Colon (tissue), 2 donors: ENCODE data around the gene HNRNPC.
"Not testable (repeated sequence)": the region's sequence is repeated elsewhere in the genome, so short reads cannot be mapped to it uniquely, and the experiment has no call there.

Source experiments
- FAIRE-seq: peaks from 2 replicates; lab custom pipeline; 2012; peaks lifted over from hg19 to GRCh38; lab: Jason Lieb, UNC
- donor health status: control.
- donor health status: control.

Gene HNRNPC

DNA sequence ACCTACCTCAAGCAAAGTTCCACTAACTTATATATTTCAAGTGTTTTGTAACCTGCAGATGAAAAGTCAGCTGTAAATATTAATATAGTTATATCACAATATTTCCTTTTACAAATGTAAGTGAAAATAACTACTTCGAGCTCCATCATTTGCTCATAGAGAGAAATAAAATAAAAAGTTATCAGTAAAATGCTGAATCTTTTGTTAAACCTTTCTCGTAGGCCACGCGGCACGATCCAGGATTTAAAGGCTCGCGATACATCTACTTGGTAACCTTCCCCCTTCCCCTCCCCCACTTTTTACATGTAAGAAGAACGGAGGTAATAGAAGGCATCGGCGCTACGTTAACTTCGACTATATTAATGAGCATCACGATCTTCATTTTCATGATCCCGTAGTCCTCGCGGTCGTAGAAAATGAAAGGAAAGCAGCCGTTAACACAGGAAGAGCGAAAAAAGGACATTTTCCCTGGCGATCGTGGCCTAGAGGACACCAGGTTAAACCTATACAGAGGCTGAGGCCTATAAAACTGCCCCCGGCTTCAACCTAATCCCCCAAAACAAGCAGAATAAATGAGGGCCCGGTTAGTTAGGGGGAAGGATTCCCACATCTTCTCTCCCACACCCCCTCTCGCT, 508 bp downstream of the HNRNPC start:
- no peak for FAIRE-seq

DNA sequence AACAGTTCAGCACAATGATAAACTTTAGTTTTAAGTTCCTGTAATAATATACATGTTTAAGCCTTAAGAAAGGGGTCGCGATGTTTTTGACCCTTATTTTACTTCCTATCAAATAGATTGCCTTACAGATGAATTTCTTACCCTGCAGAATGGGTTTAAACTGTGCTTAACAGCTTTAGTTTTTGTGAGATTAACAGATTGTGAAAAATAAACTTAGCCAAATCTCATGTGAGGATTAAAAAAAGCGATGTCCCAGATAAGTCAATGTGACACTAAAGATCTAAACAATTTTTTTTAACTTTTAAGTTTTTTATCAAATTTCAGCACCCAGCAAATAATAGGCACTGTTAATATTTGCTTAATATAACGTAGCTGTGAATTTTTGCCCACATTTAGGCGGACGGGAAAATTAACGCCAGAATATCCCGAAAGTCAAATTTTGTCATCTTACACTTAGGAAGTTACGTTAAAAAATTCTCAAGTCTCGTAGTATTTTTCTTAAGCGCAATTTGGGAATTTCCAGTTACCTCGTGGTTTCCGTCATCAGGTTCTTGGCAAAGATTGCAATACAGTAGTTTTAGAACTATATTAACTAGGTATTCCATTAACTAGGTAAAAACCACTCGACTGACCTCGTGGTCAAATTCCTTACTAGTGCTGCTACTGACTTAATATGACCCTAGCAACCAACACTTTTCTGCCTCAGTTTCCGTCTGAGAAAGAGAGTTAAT, 1.2 kb downstream of the HNRNPC start:
- no peak for FAIRE-seq

DNA sequence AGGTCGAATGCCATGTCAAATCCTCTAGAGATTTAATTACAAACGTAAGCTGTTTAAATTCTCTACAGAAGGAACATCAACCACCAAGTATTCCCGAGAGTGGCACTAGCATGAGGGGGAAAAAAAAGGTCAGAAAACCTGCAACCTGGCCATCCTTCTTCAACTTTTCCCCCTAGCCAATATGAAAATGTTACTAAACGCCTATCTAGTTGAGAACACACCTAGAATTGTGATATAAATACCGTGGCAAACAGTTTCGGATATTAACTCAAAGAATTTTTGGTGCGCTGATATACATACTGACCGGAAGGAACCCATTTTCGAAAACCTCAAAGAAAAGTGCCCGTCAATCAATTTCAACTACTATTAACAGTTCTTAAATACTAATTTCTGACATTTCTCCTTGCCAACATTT, 1.8 kb downstream of the HNRNPC start:
- no peak for FAIRE-seq

DNA sequence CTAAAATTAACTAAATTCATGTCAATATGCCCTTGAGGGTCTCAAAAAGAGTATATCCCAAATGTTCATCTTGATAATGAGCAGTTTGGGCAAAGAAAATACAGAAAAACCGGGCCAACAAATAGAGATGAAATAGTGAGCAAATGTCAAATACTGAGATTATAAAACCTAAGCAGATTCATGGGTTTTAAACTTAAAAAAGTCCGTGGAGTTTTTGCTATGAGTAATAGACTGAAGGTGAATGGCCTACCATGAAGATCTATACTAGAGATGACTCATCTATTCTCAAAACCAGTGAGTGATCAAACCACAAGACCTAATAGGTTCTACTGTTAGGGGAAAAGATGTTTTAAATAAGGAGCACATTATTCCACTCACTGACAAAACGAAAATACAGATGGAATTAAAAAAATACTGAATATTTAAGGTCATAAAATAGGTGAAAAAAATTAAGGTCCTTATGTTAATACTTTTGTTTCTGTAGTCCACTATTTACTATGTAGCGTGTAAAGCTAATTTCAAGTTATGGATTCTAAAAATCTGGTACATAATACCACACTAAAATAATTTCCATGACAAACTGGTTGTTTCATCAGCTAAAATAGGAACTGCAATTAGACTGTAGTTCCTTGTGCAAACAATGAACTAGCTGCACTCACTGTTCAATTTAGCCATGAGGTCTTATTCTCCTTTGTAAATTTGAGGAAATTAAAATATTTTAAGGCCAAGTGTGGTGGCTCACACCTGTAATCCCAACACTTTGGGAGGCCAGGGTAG, 5.0 kb downstream of the HNRNPC start:
- FAIRE-seq, result no peak

DNA sequence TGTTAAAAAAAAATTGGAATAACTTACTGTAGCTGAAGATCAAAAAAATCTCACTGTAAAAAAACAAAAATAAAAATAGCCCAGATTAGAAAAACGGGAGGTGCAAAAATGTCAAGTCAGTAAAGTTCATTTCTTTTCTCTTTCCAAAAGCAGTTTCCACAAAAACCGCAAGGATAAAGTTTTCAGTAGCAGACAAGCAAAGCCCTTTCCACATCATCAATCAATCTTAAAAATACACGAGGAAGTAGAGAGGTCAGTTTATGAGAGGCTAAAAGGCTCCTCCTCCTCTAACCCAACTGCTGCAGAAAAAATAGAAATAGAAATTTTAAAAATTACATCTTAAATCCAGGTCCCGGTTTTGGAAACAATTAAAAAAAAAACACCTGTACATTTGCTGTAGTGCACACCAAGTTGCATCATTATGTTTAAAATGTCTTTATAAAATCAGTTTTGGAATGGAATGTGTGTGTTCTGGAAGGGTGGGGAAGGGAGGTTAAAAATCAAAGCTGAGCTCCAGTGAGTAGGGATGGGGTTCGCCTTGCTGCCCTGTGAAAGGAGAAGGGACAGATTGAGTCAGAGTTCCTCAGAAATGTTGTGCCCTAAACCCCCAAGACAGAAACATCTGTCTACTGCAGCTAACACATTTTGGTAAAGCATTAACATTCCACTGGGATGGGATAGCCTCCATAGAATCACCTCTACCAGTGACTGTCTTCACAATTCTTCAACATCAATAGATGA, 5.8 kb downstream of the HNRNPC start:
- no peak for FAIRE-seq

DNA sequence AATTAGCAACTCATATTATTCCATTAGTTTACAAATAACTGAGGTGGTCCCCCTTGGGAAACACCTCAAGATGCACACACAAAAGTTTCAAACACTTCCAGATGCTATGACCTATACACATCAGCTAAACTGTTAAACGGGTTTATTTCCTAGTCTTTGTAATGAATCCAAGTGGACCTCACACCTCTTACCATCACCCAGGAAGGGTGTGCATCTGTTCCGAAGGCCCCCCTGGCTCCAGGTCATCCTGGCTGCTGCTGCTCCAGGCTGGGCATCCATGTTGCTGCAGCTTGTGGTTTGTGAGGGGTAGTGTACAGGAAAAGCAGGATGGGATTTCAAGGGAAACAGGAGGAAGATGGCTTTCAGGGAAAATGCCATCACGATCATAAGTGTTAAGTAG, 6.8 kb downstream of the HNRNPC start:
- FAIRE-seq, result no peak

DNA sequence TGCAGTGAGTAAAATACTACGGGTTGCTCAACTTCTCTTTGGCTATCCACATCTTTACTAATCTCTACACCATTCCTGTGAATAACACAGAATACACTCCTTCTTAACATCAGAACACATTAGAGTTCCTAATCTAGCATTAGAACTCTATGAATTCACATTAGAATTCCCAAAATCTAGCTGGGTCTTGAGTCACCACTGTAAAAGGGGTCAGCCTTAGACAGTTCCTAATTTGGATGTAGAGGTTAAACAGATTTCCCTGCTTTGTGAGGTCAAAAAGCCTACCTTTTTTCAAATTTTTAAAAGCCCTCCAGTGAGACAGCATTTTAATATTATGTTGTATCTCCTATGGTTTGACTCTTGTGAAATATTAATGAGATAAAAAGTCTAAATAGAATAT, 7.4 kb downstream of the HNRNPC start:
- no peak for FAIRE-seq

DNA sequence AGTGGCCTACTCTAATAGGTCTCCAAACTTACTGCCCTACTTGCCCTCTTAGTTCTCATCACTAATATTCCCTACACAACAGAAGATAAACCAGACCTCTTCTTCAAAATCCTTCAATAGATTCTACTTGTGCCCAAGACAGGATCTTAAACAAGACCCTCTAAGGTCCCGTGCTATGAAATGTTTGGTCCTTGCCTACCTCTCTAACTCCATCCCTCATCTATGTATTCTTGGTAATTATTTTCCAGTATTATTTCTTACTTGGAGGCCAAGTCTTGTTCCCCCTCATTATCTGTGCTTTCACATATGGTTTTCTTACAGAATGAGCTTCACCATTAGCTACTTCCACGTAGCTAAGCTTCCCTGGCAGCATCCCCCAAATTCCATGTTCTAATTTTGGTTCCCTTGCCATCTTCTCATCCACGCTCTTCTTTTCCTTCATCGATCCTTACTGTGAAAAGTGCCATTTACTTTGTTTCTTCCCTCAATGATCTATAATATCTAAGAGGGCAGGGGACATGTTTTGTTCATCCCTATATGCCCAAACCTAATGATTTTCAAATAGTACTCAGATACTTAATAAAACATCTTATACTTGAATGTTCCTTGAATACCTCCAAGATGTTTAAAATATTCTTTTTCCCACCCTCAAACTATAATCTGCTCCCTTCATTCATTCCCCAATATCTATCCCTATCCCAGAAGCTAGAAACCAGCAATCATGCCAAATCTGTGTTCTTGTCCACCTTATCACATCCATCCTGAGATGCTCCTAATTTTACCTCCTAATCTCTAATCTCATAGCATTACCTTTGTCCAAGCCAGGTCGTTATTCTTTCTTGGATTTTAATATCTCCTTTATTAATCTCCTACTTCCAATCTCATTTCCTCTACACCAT, 10.1 kb downstream of the HNRNPC start:
- FAIRE-seq, result no peak

DNA sequence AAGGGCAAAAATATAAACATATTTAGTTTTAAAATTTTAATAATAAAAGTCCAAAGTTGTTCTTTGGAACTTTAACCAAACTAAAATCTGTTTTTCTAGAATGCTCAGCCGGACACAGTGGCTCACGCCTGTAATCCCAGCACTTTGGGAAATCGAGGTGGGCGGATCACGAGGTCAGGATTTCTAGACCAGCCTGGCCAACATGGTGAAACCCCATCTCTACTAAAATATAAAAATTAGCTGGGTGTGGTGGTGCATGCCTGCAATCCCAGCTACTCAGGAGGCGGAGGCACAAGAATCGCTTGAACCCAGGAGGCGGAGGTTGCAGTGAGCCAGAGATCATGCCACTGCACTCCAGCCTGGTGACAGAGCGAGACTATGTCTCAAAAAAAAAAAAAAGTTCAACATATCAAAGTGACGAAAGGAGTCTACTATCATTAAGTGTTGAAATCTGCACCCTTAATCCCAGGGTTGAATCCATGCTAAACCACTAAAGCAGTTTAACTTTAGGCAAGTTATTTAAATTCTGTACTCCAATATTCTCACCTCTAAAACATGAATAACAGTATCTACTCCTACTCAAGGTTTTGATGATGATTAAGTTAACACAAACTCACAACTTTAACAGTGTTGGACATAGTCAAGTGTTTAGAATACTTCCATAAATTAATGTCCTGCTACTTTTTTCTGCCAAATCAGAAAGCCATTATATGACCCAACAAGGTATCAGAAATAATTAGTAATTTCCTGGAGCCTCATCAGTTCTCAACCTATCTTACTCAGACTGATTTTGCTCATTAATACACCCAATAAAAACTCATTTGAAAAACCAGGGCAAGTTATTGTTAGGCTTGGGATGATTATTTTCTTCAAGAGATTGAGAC, 11.0 kb downstream of the HNRNPC start:
- no peak for FAIRE-seq

DNA sequence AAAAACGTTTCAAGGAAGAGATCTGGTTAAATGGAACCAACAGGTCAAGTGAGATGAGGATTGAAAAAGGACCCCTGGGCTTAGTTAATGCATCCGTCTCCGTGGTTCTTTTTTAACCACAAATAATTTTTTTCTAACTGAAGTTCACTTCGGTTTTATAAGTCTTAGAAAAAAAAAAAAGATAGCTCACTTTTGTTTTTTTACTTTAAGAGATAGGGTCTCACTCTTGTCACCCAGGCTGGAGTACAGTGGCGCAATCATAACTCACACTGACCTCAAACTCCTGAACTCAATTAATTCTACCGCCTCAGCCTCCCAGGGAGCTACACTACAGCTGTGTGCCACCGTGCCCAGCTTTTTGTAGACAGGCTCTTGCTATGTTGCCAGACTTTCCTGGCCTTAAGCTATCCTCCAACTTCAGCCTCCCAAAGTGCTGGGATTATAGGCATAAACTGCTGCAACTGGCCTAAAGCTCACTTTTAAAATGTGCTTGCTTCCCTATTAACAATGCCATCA, 11.8 kb downstream of the HNRNPC start:
- FAIRE-seq, result no peak

DNA sequence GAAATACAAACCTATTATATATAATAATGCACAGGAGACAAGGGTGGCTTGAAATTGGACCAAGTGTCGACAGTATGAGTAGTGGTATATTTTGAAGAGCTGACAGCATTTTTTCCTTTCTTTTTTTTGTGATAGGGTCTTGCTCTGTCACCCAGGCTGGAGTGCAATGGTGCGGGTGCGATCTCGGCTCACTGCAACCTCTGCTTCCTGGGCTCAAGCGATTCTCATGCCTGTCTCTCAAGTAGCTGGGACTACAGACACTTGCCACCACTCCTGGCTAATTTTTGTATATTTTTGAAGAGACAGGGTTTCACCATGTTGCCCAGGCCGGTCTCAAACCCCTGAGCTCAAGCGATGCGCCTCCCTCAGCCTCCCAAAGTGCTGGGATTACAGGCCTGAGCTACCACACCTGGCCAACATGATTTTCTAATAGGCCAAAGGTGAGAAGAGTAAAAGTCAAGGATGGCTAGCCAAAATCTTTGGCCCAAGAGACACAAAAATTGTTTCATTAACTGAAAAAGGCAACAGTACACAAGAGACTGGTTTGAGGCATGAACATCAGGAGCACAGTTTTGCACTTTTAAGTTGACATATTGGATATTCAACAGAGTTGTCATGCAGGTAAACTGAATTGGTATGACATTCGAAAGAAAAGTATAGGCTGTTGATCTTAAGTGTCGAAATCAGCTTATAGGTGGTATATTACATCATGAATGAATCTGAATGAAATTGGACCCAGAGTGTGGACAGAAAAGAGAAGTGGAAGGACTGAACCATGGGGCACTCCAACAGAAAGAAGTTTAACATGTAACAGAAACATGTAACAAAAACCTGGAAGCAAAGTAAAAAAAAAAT, 12.5 kb downstream of the HNRNPC start:
- no peak for FAIRE-seq

DNA sequence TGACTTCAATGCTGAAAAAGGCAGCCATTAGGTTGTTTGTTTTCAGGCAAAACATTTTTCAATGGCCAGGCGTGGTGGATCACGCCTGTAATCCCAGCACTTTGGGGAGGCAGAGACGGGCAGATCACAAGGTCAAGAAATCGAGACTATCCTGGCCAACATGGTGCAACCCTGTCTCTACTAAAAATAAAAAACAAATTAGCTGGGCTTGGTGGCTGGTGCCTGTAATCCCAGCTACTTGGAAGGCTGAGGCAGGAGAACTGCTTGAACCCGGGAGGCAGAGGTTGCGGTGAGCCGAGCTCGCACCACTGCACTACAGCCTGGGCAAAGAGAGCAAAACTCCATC, 13.2 kb downstream of the HNRNPC start:
- not testable (repeated sequence) for FAIRE-seq

DNA sequence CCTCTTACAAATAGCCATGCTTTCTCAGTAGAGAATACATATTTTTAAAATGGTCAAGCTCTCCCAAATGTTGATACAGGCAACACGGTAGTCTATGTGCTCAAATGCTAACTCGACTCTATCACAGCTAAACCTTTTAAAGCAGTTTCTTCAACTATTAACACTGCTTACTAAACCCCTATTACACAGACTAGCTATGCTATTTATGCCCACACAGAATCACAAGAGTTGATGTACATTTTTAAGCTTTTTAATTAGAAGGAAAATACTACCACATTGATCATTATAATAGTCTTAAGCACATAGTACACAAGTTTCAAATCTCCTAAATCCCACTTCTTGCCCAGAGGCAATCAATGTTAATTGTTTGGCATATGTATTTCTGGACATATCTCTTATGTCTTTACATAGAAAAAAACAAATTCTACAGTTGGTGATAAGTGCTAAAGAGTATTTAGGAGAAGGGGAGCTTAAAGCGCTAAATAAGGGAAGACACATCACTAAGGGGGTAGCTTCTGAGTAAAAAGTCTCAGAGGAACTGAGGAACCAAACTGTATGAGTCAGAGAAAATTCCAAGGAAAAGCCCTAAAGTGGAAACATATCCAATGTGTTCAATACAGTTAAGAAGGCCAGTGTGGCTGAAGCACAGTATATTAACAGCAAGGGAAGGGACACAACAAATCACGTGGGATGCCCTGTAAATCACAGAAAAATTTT, 13.7 kb downstream of the HNRNPC start:
- FAIRE-seq, result no peak

DNA sequence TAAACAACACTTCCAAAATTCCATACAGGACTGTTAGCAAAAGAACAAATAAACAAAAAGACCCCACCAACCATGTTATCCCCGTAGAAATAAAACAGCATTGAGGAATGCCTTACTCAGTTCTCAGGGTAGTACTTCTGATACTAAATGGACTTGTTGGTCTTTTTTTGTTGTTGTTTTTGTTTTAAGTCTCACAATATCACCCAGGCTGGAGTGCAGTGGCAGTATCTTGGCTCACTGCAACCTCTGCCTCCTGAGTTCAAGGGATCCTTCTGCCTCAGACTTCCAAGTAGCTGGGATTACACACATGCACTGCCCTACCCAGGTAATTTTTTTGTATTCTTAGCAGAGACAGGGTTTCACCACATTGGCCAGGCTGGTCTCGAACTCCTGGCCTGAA, 17.1 kb downstream of the HNRNPC start:
- FAIRE-seq, result no peak

DNA sequence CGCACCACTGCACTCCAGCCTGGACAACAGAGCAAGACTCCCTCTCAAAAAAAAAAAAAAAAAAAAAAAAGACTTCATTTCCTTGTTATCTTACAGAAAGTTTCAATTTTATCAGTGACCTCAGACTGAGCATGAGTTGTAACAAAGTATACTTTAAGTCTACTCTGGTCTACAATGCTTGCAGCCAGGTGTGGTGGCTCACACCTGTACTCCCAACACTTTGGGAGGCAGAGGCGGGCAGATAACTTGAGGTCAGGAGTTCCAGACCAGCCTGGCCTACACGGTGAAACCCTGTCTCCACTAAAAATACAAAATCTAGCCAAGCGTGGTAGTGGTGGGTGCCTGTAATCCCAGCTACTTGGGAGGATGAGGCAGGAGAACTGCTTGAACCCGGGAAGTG, 18.0 kb downstream of the HNRNPC start:
- no peak for FAIRE-seq

DNA sequence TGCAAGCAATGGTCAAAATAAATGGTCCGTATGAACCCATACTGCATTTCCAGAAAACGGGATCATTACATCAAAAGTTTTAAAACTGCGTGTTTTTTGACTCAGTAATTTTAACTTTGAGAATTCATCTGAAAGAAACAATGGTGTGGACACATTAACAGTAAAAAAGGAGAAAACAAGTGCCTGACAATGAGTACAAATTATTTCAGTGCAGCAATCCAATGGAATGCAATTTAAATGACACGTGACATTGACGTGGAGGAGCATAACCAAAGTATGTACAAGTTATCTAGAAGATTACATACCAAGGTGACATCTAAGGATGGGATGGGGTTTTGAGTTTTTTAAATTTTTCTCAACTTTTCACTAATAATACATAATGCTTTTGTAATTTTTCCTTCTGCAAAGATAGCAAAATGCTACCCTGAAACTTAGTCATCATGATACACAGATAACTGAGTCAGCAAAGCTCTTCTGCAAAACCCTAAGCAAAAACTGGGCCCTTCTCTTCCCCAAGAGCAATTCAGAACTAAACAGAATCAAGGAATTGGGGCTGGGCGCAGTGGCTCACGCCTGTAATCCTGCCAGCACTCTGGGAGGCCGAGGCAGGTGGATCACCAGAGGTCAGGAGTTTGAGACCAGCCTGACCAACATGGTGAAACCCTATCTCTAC, 20.4 kb downstream of the HNRNPC start:
- no peak for FAIRE-seq

DNA sequence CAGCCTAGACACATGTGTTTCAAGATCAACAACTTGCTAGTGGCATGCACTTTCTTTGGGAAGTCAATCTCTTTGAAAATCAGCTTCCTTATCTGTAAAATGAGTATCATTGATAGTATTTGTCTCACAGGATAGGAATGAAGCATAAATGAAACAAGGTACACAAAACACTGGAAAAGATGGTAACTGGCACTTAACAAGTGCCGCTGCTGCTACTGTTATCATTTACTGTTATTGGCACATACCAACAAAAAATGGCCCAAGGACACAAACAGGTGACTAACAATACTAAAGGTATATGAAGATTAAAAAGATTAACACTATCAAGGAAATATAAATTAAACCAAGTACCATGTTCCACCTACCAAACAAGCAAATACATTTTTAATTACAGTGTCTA, 20.9 kb downstream of the HNRNPC start:
- FAIRE-seq, result no peak

DNA sequence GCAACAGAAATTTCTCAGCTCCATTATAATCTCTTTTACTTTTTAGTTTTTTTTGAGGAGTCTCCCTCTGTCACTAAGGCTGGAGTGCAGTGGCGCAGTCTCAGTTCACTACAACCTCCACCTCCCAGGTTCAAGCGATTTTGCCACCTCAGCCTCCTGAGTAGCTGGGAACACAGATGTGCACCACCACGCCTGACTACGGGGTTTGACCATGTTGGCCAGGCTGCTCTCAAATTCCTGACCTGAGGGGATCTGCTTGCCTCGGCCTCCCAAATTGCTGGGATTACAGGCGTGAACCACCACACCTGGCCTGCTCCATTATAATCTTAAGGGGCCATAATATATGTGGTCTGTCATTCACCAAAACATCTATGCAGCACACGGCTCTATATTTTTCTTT, 23.4 kb downstream of the HNRNPC start:
- FAIRE-seq, result no peak
